Hippocampal formation (tissue), 2 donors: ENCODE measurements around the gene ZBTB7C.

Source experiments
- DNase-seq, 2 donors: peaks; one replicate each; lab custom pipeline; 2025; lab: John Stamatoyannopoulos, UW

The ZBTB7C gene

DNA sequence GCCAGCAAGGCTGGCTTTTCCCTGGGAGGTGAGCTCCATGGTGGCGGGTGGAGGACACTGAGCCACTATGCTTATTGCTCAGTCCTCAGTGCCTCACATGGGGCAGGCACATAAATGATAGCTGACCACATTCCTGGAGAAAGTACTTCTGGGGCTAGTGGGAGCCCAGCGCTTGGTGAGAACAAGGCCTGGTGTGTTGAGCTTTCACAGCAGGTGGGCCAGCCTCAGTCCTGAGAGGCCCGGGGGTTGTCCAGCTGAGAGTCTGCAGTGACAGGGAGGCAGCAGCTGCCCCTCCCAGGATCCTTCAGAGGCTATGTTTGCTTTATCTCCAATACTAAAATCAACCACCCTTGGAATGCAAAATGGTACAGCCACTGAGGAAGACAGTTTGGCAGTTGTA lies 217.7 kb downstream of the ZBTB7C start:
- DNase-seq: no peak

- no peak for DNase-seq
Observed at GRCh38 chr18:48190994-48191393, 218.2 kb downstream of the ZBTB7C start.

DNA sequence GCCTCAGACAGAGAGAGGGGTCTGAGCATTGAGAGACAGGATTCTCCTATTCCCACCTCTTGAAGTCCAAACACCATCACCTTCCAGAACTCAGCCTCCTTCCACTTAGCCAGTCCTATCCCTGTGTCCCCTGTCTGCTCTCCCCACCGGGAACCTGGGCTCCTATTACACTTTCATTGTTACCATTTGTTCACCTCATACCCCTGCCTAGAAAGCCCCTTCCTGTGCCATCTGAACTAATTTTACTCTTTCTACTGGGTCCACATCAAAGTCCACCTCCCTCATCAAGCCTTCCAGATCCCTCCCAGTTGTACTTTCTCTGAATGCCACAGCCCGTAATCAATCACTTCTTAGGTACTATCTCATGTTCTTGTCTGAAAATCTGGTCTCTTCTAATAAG lies 220.6 kb downstream of the ZBTB7C start:
- no peak for DNase-seq

DNA sequence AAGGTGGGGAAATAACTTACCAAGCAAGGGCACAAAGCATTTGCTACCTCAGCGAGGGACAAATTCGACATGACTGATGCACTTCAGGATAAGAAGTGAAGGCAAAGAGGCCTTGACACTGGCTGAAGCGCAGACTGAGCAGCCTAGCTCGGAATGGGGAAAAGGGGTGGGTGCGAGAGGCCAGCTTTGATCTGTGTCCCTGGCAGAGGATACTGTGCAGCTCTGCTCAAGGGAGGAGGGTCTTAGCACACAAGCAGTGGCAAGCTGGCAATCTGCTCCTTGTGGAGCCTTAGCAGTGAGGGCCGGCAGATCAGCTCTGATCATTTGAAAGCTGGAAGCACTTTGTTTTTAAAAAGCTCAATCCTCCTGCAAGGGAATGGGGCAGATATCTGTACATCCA lies 222.3 kb downstream of the ZBTB7C start:
- DNase-seq: no peak

DNA sequence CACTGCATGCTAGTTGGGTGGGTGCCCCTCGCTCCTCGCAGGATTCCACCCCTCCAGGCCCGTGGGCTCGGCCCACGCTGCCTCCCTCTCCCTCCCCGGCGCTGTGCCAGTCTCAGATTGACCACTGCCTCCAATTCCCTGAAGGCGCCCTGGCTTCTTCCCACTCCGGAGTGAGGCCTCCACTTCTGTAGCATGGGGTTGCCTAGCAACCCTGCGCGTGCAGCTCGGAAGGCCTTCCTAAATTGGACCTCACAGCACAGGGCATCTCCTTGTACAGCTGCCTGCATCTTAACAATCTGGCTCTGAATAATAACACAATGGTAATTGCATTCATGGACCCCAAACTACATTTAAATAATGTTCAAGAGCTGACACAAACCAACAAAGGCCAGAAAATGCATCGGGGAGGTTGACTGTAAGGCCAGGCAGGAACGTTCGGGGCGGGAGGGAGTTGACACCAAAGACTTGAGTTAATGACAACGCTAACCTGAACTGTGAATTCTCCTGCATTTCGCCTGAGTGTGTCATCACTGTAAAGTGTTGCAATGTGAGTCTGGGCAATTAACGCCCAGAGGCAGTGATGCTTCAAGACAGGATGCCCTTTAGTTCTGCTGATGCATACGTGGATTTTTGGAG lies 222.9 kb downstream of the ZBTB7C start:
- DNase-seq: peak in 1 of 2 donors; percentile 7

- no peak for DNase-seq
Observed at GRCh38 chr18:48184118-48184517, 225.1 kb downstream of the ZBTB7C start.

GRCh38 chr18:48183613-48184012 lies 225.6 kb downstream of the ZBTB7C start:
- no peak for DNase-seq

DNA sequence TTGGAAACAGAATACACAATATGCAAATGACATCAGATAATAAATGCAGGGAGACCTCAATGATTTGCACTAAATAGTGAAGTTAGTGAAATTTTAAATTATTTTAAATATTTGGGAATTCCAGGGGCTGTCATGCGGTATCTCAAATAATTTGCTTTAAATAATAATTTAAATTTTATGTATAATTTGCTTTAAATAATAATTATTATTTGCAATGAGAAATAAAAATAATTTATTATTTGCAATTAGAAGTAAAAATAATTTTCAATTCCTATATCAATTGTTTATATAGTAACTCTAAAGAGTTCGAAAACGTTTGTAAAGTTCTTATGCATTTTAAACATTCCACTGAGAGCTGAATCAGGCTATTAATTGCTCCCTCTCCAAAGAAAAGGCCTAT lies 226.4 kb downstream of the ZBTB7C start:
- no peak for DNase-seq

- DNase-seq: no peak
Observed at GRCh38 chr18:48181857-48182256, 227.3 kb downstream of the ZBTB7C start.

GRCh38 chr18:48181087-48181823 lies 227.9 kb downstream of the ZBTB7C start:
- no peak for DNase-seq

- no peak for DNase-seq
Observed at GRCh38 chr18:48179666-48180065, 229.5 kb downstream of the ZBTB7C start.

DNA sequence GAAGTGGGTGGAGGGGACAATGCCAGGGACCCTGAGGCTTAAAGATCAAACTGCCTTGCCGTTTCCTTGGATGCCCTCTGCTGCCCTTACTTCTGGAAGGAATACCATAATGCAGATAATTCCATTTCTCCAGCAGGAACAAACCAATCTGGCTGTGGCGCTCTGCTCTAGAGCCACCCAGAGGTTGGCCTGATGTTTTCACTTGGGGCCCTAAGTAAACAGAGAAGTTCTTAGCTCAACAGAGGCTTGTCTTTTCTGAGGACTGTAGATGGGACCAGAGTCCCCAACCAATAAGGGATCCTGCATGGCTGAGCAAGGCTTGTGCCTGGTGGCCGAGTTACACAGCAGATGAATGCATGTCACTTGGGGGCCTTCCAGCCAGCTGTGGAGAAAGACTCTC lies 230.2 kb downstream of the ZBTB7C start:
- DNase-seq: no peak

- DNase-seq: no peak
Observed at GRCh38 chr18:48176909-48177308, 232.3 kb downstream of the ZBTB7C start.

DNA sequence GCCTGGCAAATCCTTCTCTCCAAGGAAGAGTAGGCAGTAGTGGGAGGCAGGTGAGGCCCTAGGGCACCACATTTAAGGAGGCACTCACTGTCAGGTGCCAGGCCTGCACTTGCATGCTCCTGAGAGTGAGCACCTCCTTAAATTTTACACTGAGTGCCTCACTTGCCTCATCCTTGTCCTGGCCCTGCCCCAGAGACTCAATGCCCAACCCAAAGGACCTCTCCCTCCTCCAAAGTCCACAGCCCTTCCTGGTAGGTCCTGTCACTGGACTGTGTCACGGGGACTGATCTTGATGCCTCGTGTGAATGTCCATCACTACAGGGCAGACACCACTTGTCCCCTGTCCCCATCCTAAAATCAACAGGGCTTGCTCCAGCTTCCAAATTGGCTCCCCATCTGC lies 235.6 kb downstream of the ZBTB7C start:
- no peak for DNase-seq

- DNase-seq: no peak
Observed at GRCh38 chr18:48172226-48173006, 236.8 kb downstream of the ZBTB7C start.

DNA sequence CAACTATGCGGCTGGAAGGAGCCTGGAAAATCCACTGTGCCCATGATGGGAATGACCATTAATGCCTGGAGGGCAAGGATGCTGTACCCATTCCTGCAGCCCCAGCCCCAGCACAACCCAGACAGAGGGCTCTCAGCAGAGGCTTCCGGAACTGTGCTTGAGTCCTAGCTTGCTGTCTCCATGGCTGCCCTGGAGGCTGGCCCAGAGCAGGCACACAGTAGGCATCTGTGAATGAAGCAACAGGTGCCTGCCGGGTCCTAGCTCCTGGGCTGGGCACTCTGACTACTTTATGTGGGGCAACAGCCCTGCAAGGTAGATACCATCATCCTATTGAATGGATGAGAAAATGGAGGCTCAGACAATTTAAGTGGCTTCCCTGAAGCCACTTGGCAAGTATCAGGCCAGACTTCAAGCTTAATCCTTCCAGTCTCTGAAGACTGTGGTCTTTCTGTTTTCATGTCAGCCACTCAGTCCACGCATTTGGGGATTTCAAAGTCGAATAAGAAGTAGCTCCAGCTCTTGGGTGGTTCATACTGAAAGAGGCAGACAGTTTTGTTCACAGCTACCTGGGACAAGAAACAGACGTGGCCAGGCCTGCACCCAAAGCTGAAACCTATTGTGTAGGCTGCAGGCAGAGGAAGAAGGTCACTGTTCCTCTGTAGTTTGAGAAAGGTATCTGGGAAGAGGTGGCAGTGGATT lies 237.5 kb downstream of the ZBTB7C start:
- DNase-seq: no peak

DNA sequence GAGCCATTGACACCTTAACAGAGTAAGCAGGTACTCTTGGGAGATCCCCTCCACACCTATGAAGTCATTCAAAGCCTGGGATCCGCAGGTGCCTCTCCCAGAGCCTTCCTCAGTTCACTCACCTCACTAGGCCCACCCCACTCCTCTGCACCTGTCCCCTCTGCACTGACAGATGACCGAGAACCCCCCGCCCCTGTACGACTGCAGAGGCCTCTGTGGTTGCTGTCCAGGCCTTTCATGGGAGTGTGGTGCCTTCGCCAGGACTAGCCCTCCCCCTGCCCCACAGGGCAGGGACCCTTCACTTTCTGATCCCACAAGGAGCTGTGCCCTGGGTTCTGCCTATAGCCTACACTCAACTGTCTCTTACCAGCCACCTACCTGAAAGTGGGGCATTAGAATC lies 238.5 kb downstream of the ZBTB7C start:
- no peak for DNase-seq

- no peak for DNase-seq
Observed at GRCh38 chr18:48168861-48169260, 240.3 kb downstream of the ZBTB7C start.

GRCh38 chr18:48167897-48168253 lies 241.3 kb downstream of the ZBTB7C start:
- DNase-seq: no peak

DNA sequence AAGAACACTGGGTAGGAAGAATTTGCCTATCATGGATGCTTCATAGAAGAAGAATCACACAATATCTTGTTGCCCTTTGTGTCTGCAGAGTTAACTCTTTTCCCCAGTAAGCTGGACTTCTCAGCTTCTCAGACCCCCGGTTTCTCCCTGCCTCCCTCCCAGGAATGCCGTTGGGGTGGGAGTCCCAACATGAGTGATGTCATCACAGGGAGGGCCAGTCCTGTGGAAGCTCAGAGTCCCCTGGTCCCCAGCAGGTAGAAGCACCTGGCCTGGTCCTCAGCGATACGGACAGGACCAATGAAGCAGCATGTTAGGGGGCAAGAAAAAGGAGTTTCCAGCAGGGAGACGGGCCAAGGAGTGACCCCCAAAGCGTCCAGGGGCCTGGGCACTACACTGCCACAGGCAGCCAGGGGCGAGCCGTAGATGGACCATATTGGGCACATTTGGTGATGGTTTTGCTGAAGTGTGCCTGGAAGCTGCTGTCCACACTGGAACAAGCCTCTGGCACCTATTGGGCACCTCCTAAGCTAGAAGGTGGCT lies 242.8 kb downstream of the ZBTB7C start:
- no peak for DNase-seq

DNA sequence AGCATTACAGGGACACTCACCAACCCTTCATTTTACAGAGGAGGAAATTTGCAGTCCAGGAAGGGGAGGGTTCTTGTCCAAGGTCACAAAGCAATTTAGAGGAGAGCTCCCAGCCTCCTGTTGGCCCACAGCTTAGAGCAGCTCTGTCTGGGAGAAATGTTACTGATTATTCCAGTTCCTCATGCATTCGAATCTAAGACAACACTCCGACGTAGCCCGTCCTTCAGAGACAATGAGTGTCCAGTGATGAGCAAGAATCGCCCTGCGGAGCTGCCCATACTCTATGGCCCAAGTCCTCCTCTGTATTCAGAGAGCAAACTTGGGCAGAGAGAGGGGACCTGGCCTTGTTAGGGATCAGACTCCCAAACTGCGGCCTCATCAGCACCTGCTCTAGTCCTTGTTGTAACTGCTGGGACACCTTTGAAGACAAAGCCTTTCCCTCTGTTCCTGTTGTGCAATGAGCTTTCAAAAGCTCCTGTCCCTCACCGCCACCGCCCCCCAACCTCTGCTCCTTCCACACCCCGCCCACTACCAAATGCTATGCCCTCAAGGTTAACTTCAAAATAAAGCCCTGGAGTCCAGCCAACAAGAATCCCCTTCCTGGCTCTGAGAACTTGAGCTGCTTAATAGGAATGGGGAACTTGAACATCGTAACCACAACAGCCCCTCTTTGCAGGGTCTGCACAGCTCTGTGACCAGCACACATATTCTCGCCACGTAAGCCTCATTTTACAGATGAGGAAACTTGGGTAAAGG lies 243.9 kb downstream of the ZBTB7C start:
- DNase-seq: no peak
